ENCODE measurements around the gene TGM1.

Gene TGM1

DNA sequence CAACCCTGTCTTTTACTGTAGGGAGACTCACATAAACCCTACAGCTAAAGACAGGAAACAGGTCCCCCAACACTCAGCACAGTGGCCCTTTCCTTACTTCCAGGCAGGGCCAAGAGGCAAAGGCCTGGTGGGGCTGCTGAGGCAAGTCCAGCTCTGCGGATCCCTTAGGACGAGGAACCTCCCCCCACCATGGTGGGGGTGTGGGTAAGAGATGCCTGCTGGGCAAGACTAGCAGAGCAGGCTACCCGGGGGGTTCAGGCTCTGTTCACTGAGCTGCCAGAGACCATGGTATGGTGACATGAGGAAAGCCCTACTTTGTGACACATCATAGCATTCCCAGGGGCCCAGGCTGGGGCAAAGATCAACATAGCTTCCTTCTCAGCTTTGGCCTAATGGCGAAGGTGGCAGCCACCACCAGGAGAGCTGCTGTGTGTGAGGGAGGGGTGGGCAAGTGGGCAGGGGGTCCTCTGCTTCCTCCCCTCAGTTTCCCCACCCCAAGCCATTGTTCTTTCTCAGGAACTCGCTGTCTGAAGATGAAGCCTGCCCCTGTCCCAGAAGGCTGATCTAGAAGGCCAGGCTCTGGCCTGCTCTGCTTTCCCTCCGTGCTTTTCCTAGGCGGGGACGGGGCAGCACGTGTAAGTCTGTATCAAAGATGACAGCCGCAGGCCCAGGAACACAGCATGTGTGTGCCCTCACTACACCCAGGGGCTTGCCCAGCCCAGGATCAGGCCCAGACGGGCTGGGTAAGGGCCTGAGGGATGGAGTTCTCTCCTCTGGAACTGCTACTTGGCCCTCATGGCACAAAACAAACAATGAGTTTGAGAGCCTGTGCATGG, 10.5 kb downstream of the TGM1 start:
- DNase-seq: no peak
- Histone ChIP-seq H3K18ac (ENCODE audit: low read length) (no peak overlapping the region), H3K4ac (ENCODE audit: low read depth, low read length) (no peak overlapping the region), H4K12ac (ENCODE audit: low read depth, low read length) (no peak overlapping the region), H3K27ac (ENCODE audit: low read depth, low read length) (peak overlapping the region; percentile 1), H2AFZ (ENCODE audit: insufficient read depth, low read length, poor library complexity) (no peak overlapping the region), H3K9ac (ENCODE audit: low read length) (no peak overlapping the region), H4K8ac (ENCODE audit: low read depth, low read length) (no peak overlapping the region), H3K14ac (ENCODE audit: low read length) (no peak overlapping the region), H3K4me1 (ENCODE audit: control insufficient read depth in 1 of 2, insufficient read depth in 2 of 2, low read length in 2 of 2) (peaks cover 3 to 4% of the 10 kb centered on the region in 2 experiments), H3K4me2 (ENCODE audit: low read length) (no peak overlapping the region), H2BK12ac (ENCODE audit: low read length) (no peak overlapping the region), H3K23ac (ENCODE audit: low read length) (no peak overlapping the region), H3K9me3 (ENCODE audit: insufficient read depth, low read depth, low read length) (peaks cover 1% of the 10 kb centered on the region), H3K4me3 (ENCODE audit: low read depth, low read length) (no peak overlapping the region), H4K91ac (ENCODE audit: low read depth, low read length) (peak overlapping the region; percentile 53), H3K36me3 (ENCODE audit: control insufficient read depth in 1 of 2, insufficient read depth in 2 of 2, low read length in 2 of 2) (peaks cover 56 to 63% of the 10 kb centered on the region in 2 experiments), H2BK120ac (ENCODE audit: insufficient read depth, low read length, poor library complexity) (no peak overlapping the region), H2BK5ac (ENCODE audit: low read depth, low read length, poor library complexity) (no peak overlapping the region), H2AK5ac (ENCODE audit: low read length) (no peak overlapping the region), H3K79me2 (ENCODE audit: control insufficient read depth, insufficient read depth, low read length, poor library complexity) (no peaks in the 10 kb centered on the region), H3K27me3 (ENCODE audit: insufficient read depth, low read length) (no peaks in the 10 kb centered on the region), H3K79me1 (ENCODE audit: low read length) (peaks cover 3% of the 10 kb centered on the region)
- no CpG with 5 or more reads among the region's 11 CpGs for WGBS (ENCODE audit: extremely low coverage, insufficient coverage, insufficient read length)

DNA sequence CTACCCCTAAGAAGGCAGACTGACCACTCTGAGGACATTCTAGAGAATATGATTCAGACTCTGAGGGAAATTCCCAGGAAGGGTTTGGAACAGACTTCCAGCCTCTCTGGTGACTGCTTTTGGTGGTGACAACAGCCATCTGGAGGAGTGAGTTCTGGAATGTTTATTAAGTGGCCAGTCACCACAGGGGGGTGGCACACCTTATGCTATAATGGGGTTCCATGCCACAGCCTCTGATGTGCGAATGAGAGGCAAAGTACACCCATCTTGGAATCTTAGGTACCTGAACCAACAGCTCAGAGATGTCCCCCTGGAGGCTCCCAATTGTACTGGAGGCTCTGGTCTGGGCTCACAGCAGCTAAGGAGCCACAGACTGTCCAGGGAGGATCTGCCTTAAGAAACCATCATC, 11.1 kb downstream of the TGM1 start:
- Histone ChIP-seq H3K4me2 (ENCODE audit: low read length) (no peak overlapping the region), H3K14ac (ENCODE audit: low read length) (no peak overlapping the region), H3K27ac (ENCODE audit: low read depth, low read length) (peak overlapping the region; percentile 1), H3K79me2 (ENCODE audit: control insufficient read depth, insufficient read depth, low read length, poor library complexity) (no peaks in the 10 kb centered on the region), H4K8ac (ENCODE audit: low read depth, low read length) (no peak overlapping the region), H4K12ac (ENCODE audit: low read depth, low read length) (no peak overlapping the region), H4K91ac (ENCODE audit: low read depth, low read length) (peak overlapping the region; percentile 53), H3K23ac (ENCODE audit: low read length) (no peak overlapping the region), H3K36me3 (ENCODE audit: control insufficient read depth in 1 of 2, insufficient read depth in 2 of 2, low read length in 2 of 2) (peaks cover 53 to 61% of the 10 kb centered on the region in 2 experiments), H2AK5ac (ENCODE audit: low read length) (no peak overlapping the region), H3K4me3 (ENCODE audit: low read depth, low read length) (no peak overlapping the region), H3K4me1 (ENCODE audit: control insufficient read depth in 1 of 2, insufficient read depth in 2 of 2, low read length in 2 of 2) (peaks cover 3 to 4% of the 10 kb centered on the region in 2 experiments), H3K4ac (ENCODE audit: low read depth, low read length) (no peak overlapping the region), H3K79me1 (ENCODE audit: low read length) (peaks cover 3% of the 10 kb centered on the region), H2AFZ (ENCODE audit: insufficient read depth, low read length, poor library complexity) (no peak overlapping the region), H3K9me3 (ENCODE audit: insufficient read depth, low read depth, low read length) (peaks cover 1% of the 10 kb centered on the region), H3K27me3 (ENCODE audit: insufficient read depth, low read length) (no peaks in the 10 kb centered on the region), H2BK5ac (ENCODE audit: low read depth, low read length, poor library complexity) (no peak overlapping the region), H3K9ac (ENCODE audit: low read length) (no peak overlapping the region), H2BK12ac (ENCODE audit: low read length) (no peak overlapping the region), H3K18ac (ENCODE audit: low read length) (no peak overlapping the region), H2BK120ac (ENCODE audit: insufficient read depth, low read length, poor library complexity) (no peak overlapping the region)
- WGBS (ENCODE audit: extremely low coverage, insufficient coverage, insufficient read length): no CpG with 5 or more reads among the region's 1 CpG
- DNase-seq: peak in 1 of 2 donors; percentile 18

DNA sequence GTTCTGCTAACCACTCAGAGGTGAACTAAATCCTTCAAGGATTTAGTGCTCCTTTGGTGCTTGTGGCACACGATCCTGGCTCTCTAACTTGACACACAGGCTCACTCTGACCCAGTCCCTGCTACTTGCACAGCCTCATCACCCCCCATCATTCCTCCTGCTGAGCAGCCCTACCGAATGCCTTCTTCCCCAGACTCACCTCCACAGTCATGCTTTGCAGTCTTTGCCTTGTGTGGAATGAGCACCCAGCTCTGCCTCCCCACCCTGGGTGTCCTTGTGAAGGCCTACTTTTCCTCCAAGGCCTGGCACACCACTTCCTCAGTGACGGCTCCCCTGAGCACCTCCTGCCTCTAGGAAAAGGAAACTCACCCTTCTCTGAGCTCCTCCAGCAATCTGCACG, 12.6 kb downstream of the TGM1 start:
- H3K79me1 ChIP-seq (ENCODE audit: low read length): peaks cover 3% of the 10 kb centered on the region
- WGBS (ENCODE audit: extremely low coverage, insufficient coverage, insufficient read length): no CpG with 5 or more reads among the region's 4 CpGs
- H3K27me3 ChIP-seq (ENCODE audit: insufficient read depth, low read length): no peaks in the 10 kb centered on the region
- H2BK12ac ChIP-seq (ENCODE audit: low read length): no peak overlapping the region
- no peak overlapping the region for H3K14ac ChIP-seq (ENCODE audit: low read length)
- no peak overlapping the region for H4K8ac ChIP-seq (ENCODE audit: low read depth, low read length)
- no peak overlapping the region for H3K23ac ChIP-seq (ENCODE audit: low read length)
- no peak overlapping the region for H3K9ac ChIP-seq (ENCODE audit: low read length)
- no peaks in the 10 kb centered on the region for H3K9me3 ChIP-seq (ENCODE audit: insufficient read depth, low read depth, low read length)
- no peak overlapping the region for H4K12ac ChIP-seq (ENCODE audit: low read depth, low read length)
- H3K18ac ChIP-seq (ENCODE audit: low read length): no peak overlapping the region
- no peak overlapping the region for H2BK120ac ChIP-seq (ENCODE audit: insufficient read depth, low read length, poor library complexity)
- peaks cover 42 to 49% of the 10 kb centered on the region in 2 experiments for H3K36me3 ChIP-seq (ENCODE audit: control insufficient read depth in 1 of 2, insufficient read depth in 2 of 2, low read length in 2 of 2)
- H3K4me2 ChIP-seq (ENCODE audit: low read length): no peak overlapping the region
- no peak overlapping the region for H2BK5ac ChIP-seq (ENCODE audit: low read depth, low read length, poor library complexity)
- H3K4ac ChIP-seq (ENCODE audit: low read depth, low read length): no peak overlapping the region
- no peak overlapping the region for H4K91ac ChIP-seq (ENCODE audit: low read depth, low read length)
- H3K4me3 ChIP-seq (ENCODE audit: low read depth, low read length): no peak overlapping the region
- no peak for DNase-seq
- H2AFZ ChIP-seq (ENCODE audit: insufficient read depth, low read length, poor library complexity): no peak overlapping the region
- no peak overlapping the region for H2AK5ac ChIP-seq (ENCODE audit: low read length)
- H3K27ac ChIP-seq (ENCODE audit: low read depth, low read length): no peak overlapping the region
- H3K79me2 ChIP-seq (ENCODE audit: control insufficient read depth, insufficient read depth, low read length, poor library complexity): no peaks in the 10 kb centered on the region
- peaks cover 3 to 4% of the 10 kb centered on the region in 2 experiments for H3K4me1 ChIP-seq (ENCODE audit: control insufficient read depth in 1 of 2, insufficient read depth in 2 of 2, low read length in 2 of 2)

DNA sequence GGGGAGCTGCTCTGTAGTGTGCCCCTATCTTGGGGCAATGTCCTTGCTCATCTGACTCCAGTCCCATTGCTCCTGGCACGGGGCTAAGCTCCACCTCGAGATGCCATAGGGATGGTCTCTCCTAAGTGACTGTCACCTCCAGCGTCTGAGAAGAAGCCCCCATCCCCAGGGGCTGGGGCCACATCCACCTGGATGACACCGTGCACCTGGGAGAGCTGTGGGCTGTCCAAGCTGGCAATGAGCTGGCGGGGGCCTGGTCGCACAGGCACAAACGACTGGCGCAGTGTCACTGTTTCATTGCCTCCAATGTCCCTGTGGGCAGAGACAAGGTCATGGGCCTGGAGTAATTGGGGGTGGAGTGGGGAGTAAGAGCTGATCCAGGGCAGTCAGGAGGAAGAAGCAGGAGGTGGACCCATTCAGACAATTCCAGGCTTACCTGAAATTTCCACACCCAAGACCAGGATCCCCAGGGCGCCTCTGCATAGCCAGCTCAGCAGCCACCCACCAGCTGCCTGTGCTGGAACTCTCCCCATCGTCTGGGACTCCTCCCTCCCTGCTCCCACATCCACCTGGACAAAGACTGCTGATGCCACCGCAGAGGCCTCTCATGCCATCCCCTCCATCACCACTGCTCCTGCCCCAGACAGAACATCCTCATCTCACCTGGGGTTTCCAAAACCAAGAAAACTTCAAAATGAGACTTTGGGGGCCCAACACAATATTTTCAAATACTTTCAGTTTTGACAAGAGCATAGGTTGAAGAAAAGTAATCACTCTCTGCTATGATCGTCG, 13.6 kb downstream of the TGM1 start:
- no peak overlapping the region for H3K14ac ChIP-seq (ENCODE audit: low read length)
- DNase-seq: no peak
- peaks cover 3 to 4% of the 10 kb centered on the region in 2 experiments for H3K4me1 ChIP-seq (ENCODE audit: control insufficient read depth in 1 of 2, insufficient read depth in 2 of 2, low read length in 2 of 2)
- H2BK120ac ChIP-seq (ENCODE audit: insufficient read depth, low read length, poor library complexity): no peak overlapping the region
- H3K4me3 ChIP-seq (ENCODE audit: low read depth, low read length): no peak overlapping the region
- H3K9ac ChIP-seq (ENCODE audit: low read length): no peak overlapping the region
- H3K79me1 ChIP-seq (ENCODE audit: low read length): peaks cover 3% of the 10 kb centered on the region
- no peaks in the 10 kb centered on the region for H3K27me3 ChIP-seq (ENCODE audit: insufficient read depth, low read length)
- H4K8ac ChIP-seq (ENCODE audit: low read depth, low read length): no peak overlapping the region
- peaks cover 33 to 40% of the 10 kb centered on the region in 2 experiments for H3K36me3 ChIP-seq (ENCODE audit: control insufficient read depth in 1 of 2, insufficient read depth in 2 of 2, low read length in 2 of 2)
- no peak overlapping the region for H2BK5ac ChIP-seq (ENCODE audit: low read depth, low read length, poor library complexity)
- no peak overlapping the region for H3K23ac ChIP-seq (ENCODE audit: low read length)
- H2AFZ ChIP-seq (ENCODE audit: insufficient read depth, low read length, poor library complexity): no peak overlapping the region
- no peak overlapping the region for H2BK12ac ChIP-seq (ENCODE audit: low read length)
- H4K91ac ChIP-seq (ENCODE audit: low read depth, low read length): no peak overlapping the region
- WGBS (ENCODE audit: extremely low coverage, insufficient coverage, insufficient read length): no CpG with 5 or more reads among the region's 13 CpGs
- H2AK5ac ChIP-seq (ENCODE audit: low read length): no peak overlapping the region
- no peak overlapping the region for H3K27ac ChIP-seq (ENCODE audit: low read depth, low read length)
- H3K4ac ChIP-seq (ENCODE audit: low read depth, low read length): no peak overlapping the region
- H4K12ac ChIP-seq (ENCODE audit: low read depth, low read length): no peak overlapping the region
- H3K79me2 ChIP-seq (ENCODE audit: control insufficient read depth, insufficient read depth, low read length, poor library complexity): no peaks in the 10 kb centered on the region
- no peaks in the 10 kb centered on the region for H3K9me3 ChIP-seq (ENCODE audit: insufficient read depth, low read depth, low read length)
- H3K18ac ChIP-seq (ENCODE audit: low read length): no peak overlapping the region
- no peak overlapping the region for H3K4me2 ChIP-seq (ENCODE audit: low read length)

Data from trophoblast cell (in vitro differentiated cells and primary cell).